ENCODE results near the gene CRTC3.
"Not testable (repeated sequence)": the region's sequence is repeated elsewhere in the genome, so short reads cannot be mapped to it uniquely, and the experiment has no call there.

Gene CRTC3

GRCh38 chr15:90523373-90523772, 6.3 kb upstream of the CRTC3 start:
- DNase-seq = no peak

- not testable (repeated sequence) for DNase-seq
These were observed 5.5 kb upstream of the CRTC3 start for GRCh38 chr15:90524018-90524803.

- DNase-seq = no peak
These were observed 732 bp upstream of the CRTC3 start for GRCh38 chr15:90529011-90529370.

- no peak for DNase-seq
These were observed 728 bp downstream of the CRTC3 start for GRCh38 chr15:90530250-90531051.

- no peak for DNase-seq
These were observed 1.4 kb downstream of the CRTC3 start for GRCh38 chr15:90531147-90531546.

- DNase-seq = no peak
These were observed 5.5 kb downstream of the CRTC3 start for GRCh38 chr15:90535254-90535653.

- DNase-seq = no peak
These were observed 10.1 kb downstream of the CRTC3 start for GRCh38 chr15:90539789-90540188.

- no peak for DNase-seq
These were observed 11.0 kb downstream of the CRTC3 start for GRCh38 chr15:90540768-90541167.

- no peak for DNase-seq
These were observed 15.4 kb downstream of the CRTC3 start for GRCh38 chr15:90545095-90545494.

- no peak for DNase-seq
These were observed 17.8 kb downstream of the CRTC3 start for GRCh38 chr15:90547540-90547939.

GRCh38 chr15:90550919-90551318, 21.2 kb downstream of the CRTC3 start:
- DNase-seq = no peak

GRCh38 chr15:90552162-90552928, 22.6 kb downstream of the CRTC3 start:
- no peak for DNase-seq

- DNase-seq = no peak
These were observed 23.1 kb downstream of the CRTC3 start for GRCh38 chr15:90552929-90553211.

- DNase-seq = no peak
These were observed 23.6 kb downstream of the CRTC3 start for GRCh38 chr15:90553248-90553745.

GRCh38 chr15:90557186-90558084, 27.7 kb downstream of the CRTC3 start:
- no peak for DNase-seq

- no peak for DNase-seq
These were observed 28.4 kb downstream of the CRTC3 start for GRCh38 chr15:90558171-90558573.

- DNase-seq = no peak
These were observed 29.4 kb downstream of the CRTC3 start for GRCh38 chr15:90559119-90559518.

GRCh38 chr15:90560229-90560776, 30.6 kb downstream of the CRTC3 start:
- no peak for DNase-seq

- DNase-seq = no peak
These were observed 31.9 kb downstream of the CRTC3 start for GRCh38 chr15:90561344-90562244.

- DNase-seq = no peak
These were observed 32.9 kb downstream of the CRTC3 start for GRCh38 chr15:90562669-90563068.

GRCh38 chr15:90563463-90563862, 33.7 kb downstream of the CRTC3 start:
- no peak for DNase-seq

All from NCI-H526 treated with DMSO at 0.1 percent for 48 hours (cell line).